GM23338 (cell line): ENCODE measurements around the gene SMURF2. TPM values are rescaled to one million over a fixed set of nuclear protein-coding genes. Genes with fewer than 3 reads are reported as not detected.

Source experiments
- ATAC-seq: fragments of 200-7000 bp; cut with Tn5 transposase; 3 replicates; pipeline ENCODE4 v1.9.1; 2020
- DNase-seq: peaks from one replicate; pipeline ENCODE4 v3.0.0-alpha.2; 2015; ENCODE audit warnings: low spot score
- H2AFZ ChIP-seq: fragments of 200-600 bp; sonication (generic); 2 replicates; pipeline ENCODE4 v1.8.0; 2016; ENCODE audit warnings: antibody characterized with exemption, mild to moderate bottlenecking, moderate library complexity
- H3F3A ChIP-seq: fragments of 200-600 bp; sonication (generic); replicated peaks from 2 replicates; pipeline ENCODE4 v1.8.0; 2017; ENCODE audit warnings: antibody characterized with exemption, mixed run types, low read depth
- H3K27ac ChIP-seq: fragments of 200-600 bp; sonication (generic); 2 replicates; pipeline ENCODE4 v1.6.1; 2016; ENCODE audit warnings: low read depth
- H3K27me3 ChIP-seq: fragments of 200-600 bp; sonication (generic); 2 replicates; pipeline ENCODE4 v1.8.0; 2016; ENCODE audit warnings: mild to moderate bottlenecking, mixed run types, moderate library complexity; ENCODE audit not compliant: insufficient read depth
- H3K36me3 ChIP-seq: fragments of 200-600 bp; sonication (generic); 2 replicates; pipeline ENCODE4 v1.8.0; 2016; ENCODE audit warnings: mild to moderate bottlenecking; ENCODE audit not compliant: insufficient read depth
- H3K4me1 ChIP-seq: fragments of 200-600 bp; sonication (generic); 2 replicates; pipeline ENCODE4 v1.8.0; 2016; ENCODE audit warnings: mild to moderate bottlenecking, moderate library complexity; ENCODE audit not compliant: insufficient read depth
- H3K4me2 ChIP-seq: fragments of 200-600 bp; sonication (generic); 2 replicates; pipeline ENCODE4 v1.7.1; 2017; ENCODE audit warnings: mixed run types
- H3K4me3 ChIP-seq: fragments of 200-600 bp; sonication (generic); 2 replicates; pipeline ENCODE4 v1.6.1; 2016; ENCODE audit warnings: mixed run types
- H3K79me2 ChIP-seq: fragments of 200-600 bp; sonication (generic); replicated peaks from 2 replicates; pipeline ENCODE4 v1.8.0; 2017; ENCODE audit warnings: mild to moderate bottlenecking; ENCODE audit not compliant: insufficient read depth
- H3K9me2 ChIP-seq: fragments of 200-600 bp; sonication (generic); 2 replicates; pipeline ENCODE4 v1.8.0; 2017; ENCODE audit not compliant: insufficient read depth
- H4K20me1 ChIP-seq: fragments of 200-600 bp; sonication (generic); replicated peaks from 2 replicates; pipeline ENCODE4 v1.8.0; 2017; ENCODE audit warnings: mild to moderate bottlenecking; ENCODE audit not compliant: insufficient read depth
- H3K27ac Mint-ChIP-seq: 2 replicates; pipeline ENCODE4 v1.8.0; 2020; ENCODE audit warnings: inconsistent platforms, mild to moderate bottlenecking, moderate library complexity, mixed read lengths
- H3K27me3 Mint-ChIP-seq: 3 replicates; pipeline ENCODE4 v1.8.0; 2022; ENCODE audit warnings: low read depth, mild to moderate bottlenecking, moderate library complexity, mixed read lengths, inconsistent platforms; ENCODE audit not compliant: insufficient read depth, poor library complexity
- H3K36me3 Mint-ChIP-seq: 3 replicates; pipeline ENCODE4 v1.8.0; 2021; ENCODE audit warnings: low read depth, mild to moderate bottlenecking, inconsistent platforms, moderate library complexity, mixed read lengths
- H3K4me1 Mint-ChIP-seq: 3 replicates; pipeline ENCODE4 v1.8.0; 2020; ENCODE audit warnings: mild to moderate bottlenecking, inconsistent platforms, mixed read lengths
- H3K4me3 Mint-ChIP-seq: 3 replicates; pipeline ENCODE4 v1.8.0; 2021; ENCODE audit warnings: moderate library complexity, mild to moderate bottlenecking, inconsistent platforms, mixed read lengths
- H3K9me3 Mint-ChIP-seq: 3 replicates; pipeline ENCODE4 v1.8.0; 2020; ENCODE audit warnings: moderate library complexity, mild to moderate bottlenecking, inconsistent platforms, mixed read lengths
- CREB1 ChIP-seq: fragments of 250-450 bp; sonication (Bioruptor Pico); IDR thresholded peaks from 2 replicates; pipeline ENCODE4 v1.5.0; 2020; ENCODE audit warnings: low read depth, mild to moderate bottlenecking, moderate library complexity
- JUNB ChIP-seq: IDR thresholded peaks from one replicate; pipeline ENCODE4 v1.6.1; 2016; ENCODE audit warnings: antibody characterized with exemption; ENCODE audit not compliant: unreplicated experiment
- NANOG ChIP-seq: IDR thresholded peaks from 2 replicates; pipeline ENCODE4 v1.6.1; 2016; ENCODE audit warnings: antibody characterized with exemption, borderline replicate concordance
- ZNF114 ChIP-seq: fragments of 250-450 bp; sonication (Bioruptor Pico); IDR thresholded peaks from 2 replicates; pipeline ENCODE4 v1.5.0; 2020; ENCODE audit warnings: mild to moderate bottlenecking, moderate library complexity
- ZNF331 ChIP-seq: fragments of 250-450 bp; sonication (Bioruptor Pico); IDR thresholded peaks from 2 replicates; pipeline ENCODE4 v1.5.0; 2020; ENCODE audit warnings: low read depth, mild to moderate bottlenecking, moderate library complexity
- polyA plus RNA-seq: library from polyadenylated mRNA; unstranded; fragments of >200 nt; fragmentation: Nextera tagmentation; extraction: Ambion mirVana; gene quantifications from 2 replicates; pipeline ENCODE4 v1.2.1, GENCODE V29; 2016
- total RNA-seq: library from RNA; depleted of rRNA; stranded (reverse); fragments of >200 nt; shearing (Covaris generic); gene quantifications from 2 replicates; pipeline ENCODE4 v1.2.3, GENCODE V29; 2014
- TF ChIP-seq, protein P1 (sequence below): IDR thresholded peaks from 2 replicates; pipeline ENCODE4 v1.6.1; 2016; ENCODE audit warnings: antibody characterized with exemption
- TF ChIP-seq, protein P2 (sequence below): IDR thresholded peaks from one replicate; pipeline ENCODE4 v1.6.1; 2018; ENCODE audit warnings: antibody characterized with exemption; ENCODE audit not compliant: unreplicated experiment
- TF ChIP-seq, protein P3 (sequence below): fragments of 250-450 bp; sonication (Bioruptor Pico); IDR thresholded peaks from 2 replicates; pipeline ENCODE4 v1.5.0; 2020; ENCODE audit warnings: mild to moderate bottlenecking, moderate library complexity

The SMURF2 gene
- total and polyA plus RNA-seq, 2 experiments from 2014 or later = 12.1 to 29.6 TPM

DNA sequence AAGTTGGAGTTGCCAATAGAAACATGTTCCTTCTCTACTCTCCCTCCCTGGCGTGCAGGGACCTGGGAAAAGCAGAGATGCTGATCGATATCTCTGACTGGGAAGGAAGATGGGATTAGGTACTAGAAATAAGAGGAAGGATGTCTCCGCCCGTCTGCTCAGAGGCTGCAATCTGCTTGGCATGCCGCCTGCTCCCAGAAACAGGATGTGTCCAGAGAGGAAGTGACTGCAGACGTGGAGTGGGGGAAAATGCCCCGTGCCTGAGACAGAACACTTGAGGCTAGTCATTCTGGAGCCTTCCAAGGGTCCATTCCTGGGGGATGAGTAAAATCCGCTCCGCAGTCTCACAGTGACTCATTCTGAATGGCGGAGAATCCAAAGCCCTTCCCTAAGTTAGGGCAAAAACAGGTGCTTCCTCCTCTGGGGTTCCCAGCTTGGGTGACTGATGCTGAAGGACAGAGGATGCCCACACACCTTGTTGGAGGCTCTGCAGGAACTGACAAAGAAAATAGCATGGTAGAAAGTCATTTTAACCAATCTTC, 45.0 kb upstream of the SMURF2 start:
- H3K27me3 ChIP-seq = no peaks in the 10 kb centered on the region
- H3K4me1 ChIP-seq = peaks cover 16% of the 10 kb centered on the region; the same call in 1 of the 2 replicates
- peak overlapping the region; percentile 92 for H2AFZ ChIP-seq
- no peak for TF ChIP-seq CREB1 (CRISPR knock-in tag)
- TF ChIP-seq, protein P1, sequence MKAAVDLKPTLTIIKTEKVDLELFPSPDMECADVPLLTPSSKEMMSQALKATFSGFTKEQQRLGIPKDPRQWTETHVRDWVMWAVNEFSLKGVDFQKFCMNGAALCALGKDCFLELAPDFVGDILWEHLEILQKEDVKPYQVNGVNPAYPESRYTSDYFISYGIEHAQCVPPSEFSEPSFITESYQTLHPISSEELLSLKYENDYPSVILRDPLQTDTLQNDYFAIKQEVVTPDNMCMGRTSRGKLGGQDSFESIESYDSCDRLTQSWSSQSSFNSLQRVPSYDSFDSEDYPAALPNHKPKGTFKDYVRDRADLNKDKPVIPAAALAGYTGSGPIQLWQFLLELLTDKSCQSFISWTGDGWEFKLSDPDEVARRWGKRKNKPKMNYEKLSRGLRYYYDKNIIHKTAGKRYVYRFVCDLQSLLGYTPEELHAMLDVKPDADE = no peak
- TF ChIP-seq, protein P2, sequence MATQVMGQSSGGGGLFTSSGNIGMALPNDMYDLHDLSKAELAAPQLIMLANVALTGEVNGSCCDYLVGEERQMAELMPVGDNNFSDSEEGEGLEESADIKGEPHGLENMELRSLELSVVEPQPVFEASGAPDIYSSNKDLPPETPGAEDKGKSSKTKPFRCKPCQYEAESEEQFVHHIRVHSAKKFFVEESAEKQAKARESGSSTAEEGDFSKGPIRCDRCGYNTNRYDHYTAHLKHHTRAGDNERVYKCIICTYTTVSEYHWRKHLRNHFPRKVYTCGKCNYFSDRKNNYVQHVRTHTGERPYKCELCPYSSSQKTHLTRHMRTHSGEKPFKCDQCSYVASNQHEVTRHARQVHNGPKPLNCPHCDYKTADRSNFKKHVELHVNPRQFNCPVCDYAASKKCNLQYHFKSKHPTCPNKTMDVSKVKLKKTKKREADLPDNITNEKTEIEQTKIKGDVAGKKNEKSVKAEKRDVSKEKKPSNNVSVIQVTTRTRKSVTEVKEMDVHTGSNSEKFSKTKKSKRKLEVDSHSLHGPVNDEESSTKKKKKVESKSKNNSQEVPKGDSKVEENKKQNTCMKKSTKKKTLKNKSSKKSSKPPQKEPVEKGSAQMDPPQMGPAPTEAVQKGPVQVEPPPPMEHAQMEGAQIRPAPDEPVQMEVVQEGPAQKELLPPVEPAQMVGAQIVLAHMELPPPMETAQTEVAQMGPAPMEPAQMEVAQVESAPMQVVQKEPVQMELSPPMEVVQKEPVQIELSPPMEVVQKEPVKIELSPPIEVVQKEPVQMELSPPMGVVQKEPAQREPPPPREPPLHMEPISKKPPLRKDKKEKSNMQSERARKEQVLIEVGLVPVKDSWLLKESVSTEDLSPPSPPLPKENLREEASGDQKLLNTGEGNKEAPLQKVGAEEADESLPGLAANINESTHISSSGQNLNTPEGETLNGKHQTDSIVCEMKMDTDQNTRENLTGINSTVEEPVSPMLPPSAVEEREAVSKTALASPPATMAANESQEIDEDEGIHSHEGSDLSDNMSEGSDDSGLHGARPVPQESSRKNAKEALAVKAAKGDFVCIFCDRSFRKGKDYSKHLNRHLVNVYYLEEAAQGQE = no peak
- TF ChIP-seq ZNF331 (CRISPR knock-in tag) = no peak
- no peak for TF ChIP-seq JUNB
- no peak for TF ChIP-seq NANOG
- TF ChIP-seq, protein P3, sequence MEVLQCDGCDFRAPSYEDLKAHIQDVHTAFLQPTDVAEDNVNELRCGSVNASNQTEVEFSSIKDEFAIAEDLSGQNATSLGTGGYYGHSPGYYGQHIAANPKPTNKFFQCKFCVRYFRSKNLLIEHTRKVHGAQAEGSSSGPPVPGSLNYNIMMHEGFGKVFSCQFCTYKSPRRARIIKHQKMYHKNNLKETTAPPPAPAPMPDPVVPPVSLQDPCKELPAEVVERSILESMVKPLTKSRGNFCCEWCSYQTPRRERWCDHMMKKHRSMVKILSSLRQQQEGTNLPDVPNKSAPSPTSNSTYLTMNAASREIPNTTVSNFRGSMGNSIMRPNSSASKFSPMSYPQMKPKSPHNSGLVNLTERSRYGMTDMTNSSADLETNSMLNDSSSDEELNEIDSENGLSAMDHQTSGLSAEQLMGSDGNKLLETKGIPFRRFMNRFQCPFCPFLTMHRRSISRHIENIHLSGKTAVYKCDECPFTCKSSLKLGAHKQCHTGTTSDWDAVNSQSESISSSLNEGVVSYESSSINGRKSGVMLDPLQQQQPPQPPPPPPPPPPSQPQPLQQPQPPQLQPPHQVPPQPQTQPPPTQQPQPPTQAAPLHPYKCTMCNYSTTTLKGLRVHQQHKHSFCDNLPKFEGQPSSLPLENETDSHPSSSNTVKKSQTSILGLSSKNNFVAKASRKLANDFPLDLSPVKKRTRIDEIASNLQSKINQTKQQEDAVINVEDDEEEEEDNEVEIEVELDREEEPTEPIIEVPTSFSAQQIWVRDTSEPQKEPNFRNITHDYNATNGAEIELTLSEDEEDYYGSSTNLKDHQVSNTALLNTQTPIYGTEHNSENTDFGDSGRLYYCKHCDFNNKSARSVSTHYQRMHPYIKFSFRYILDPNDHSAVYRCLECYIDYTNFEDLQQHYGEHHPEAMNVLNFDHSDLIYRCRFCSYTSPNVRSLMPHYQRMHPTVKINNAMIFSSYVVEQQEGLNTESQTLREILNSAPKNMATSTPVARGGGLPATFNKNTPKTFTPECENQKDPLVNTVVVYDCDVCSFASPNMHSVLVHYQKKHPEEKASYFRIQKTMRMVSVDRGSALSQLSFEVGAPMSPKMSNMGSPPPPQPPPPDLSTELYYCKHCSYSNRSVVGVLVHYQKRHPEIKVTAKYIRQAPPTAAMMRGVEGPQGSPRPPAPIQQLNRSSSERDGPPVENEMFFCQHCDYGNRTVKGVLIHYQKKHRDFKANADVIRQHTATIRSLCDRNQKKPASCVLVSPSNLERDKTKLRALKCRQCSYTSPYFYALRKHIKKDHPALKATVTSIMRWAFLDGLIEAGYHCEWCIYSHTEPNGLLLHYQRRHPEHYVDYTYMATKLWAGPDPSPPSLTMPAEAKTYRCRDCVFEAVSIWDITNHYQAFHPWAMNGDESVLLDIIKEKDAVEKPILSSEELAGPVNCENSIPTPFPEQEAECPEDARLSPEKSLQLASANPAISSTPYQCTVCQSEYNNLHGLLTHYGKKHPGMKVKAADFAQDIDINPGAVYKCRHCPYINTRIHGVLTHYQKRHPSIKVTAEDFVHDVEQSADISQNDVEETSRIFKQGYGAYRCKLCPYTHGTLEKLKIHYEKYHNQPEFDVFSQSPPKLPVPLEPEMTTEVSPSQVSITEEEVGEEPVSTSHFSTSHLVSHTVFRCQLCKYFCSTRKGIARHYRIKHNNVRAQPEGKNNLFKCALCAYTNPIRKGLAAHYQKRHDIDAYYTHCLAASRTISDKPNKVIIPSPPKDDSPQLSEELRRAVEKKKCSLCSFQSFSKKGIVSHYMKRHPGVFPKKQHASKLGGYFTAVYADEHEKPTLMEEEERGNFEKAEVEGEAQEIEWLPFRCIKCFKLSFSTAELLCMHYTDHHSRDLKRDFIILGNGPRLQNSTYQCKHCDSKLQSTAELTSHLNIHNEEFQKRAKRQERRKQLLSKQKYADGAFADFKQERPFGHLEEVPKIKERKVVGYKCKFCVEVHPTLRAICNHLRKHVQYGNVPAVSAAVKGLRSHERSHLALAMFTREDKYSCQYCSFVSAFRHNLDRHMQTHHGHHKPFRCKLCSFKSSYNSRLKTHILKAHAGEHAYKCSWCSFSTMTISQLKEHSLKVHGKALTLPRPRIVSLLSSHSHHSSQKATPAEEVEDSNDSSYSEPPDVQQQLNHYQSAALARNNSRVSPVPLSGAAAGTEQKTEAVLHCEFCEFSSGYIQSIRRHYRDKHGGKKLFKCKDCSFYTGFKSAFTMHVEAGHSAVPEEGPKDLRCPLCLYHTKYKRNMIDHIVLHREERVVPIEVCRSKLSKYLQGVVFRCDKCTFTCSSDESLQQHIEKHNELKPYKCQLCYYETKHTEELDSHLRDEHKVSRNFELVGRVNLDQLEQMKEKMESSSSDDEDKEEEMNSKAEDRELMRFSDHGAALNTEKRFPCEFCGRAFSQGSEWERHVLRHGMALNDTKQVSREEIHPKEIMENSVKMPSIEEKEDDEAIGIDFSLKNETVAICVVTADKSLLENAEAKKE (CRISPR knock-in tag) = no peak
- no peak for TF ChIP-seq ZNF114 (CRISPR knock-in tag)
- no peaks in the 10 kb centered on the region for H4K20me1 ChIP-seq
- H3K4me3 Mint-ChIP-seq = no peak overlapping the region
- no peaks in the 10 kb centered on the region for H3K9me2 ChIP-seq
- peaks cover 7% of the 10 kb centered on the region for H3K4me1 Mint-ChIP-seq
- no peak overlapping the region for H3K27ac Mint-ChIP-seq
- H3K27me3 Mint-ChIP-seq = peaks cover 4% of the 10 kb centered on the region
- no peak for ATAC-seq
- no peak overlapping the region for H3K4me3 ChIP-seq
- H3K36me3 Mint-ChIP-seq = no peaks in the 10 kb centered on the region
- H3K27ac ChIP-seq = no peak overlapping the region
- no peak overlapping the region for H3K4me2 ChIP-seq
- H3K9me3 Mint-ChIP-seq = no peaks in the 10 kb centered on the region
- DNase-seq = peak; percentile 36
- H3K36me3 ChIP-seq = no peaks in the 10 kb centered on the region
- no peaks in the 10 kb centered on the region for H3F3A ChIP-seq
- no peaks in the 10 kb centered on the region for H3K79me2 ChIP-seq
